ENCODE data around the gene SH3RF3.

The SH3RF3 gene

GRCh38 chr2:109404681-109405080 is 275.7 kb downstream of the SH3RF3 start:
- DNase-seq = no peak

GRCh38 chr2:109405873-109406272 is 276.9 kb downstream of the SH3RF3 start:
- DNase-seq = no peak

- DNase-seq = no peak
These were observed 277.3 kb downstream of the SH3RF3 start for GRCh38 chr2:109406301-109406700.

GRCh38 chr2:109407276-109408042 is 278.5 kb downstream of the SH3RF3 start:
- DNase-seq = no peak

- no peak for DNase-seq
These were observed 279.0 kb downstream of the SH3RF3 start for GRCh38 chr2:109408043-109408335.

GRCh38 chr2:109409321-109410038 is 280.5 kb downstream of the SH3RF3 start:
- no peak for DNase-seq

- DNase-seq = no peak
These were observed 281.2 kb downstream of the SH3RF3 start for GRCh38 chr2:109410039-109410815.

GRCh38 chr2:109411640-109412325 is 282.8 kb downstream of the SH3RF3 start:
- no peak for DNase-seq

- DNase-seq = no peak
These were observed 286.6 kb downstream of the SH3RF3 start for GRCh38 chr2:109415581-109416013.

- no peak for DNase-seq
These were observed 288.8 kb downstream of the SH3RF3 start for GRCh38 chr2:109417701-109418335.

GRCh38 chr2:109418716-109419115 is 289.7 kb downstream of the SH3RF3 start:
- DNase-seq = no peak

- DNase-seq = no peak
These were observed 290.3 kb downstream of the SH3RF3 start for GRCh38 chr2:109419171-109419756.

GRCh38 chr2:109419960-109420370 is 291.0 kb downstream of the SH3RF3 start:
- DNase-seq = no peak

GRCh38 chr2:109421101-109421500 is 292.1 kb downstream of the SH3RF3 start:
- no peak for DNase-seq

- no peak for DNase-seq
These were observed 292.6 kb downstream of the SH3RF3 start for GRCh38 chr2:109421642-109422041.

- DNase-seq = no peak
These were observed 293.2 kb downstream of the SH3RF3 start for GRCh38 chr2:109422071-109422757.

GRCh38 chr2:109422758-109423500 is 293.9 kb downstream of the SH3RF3 start:
- DNase-seq = no peak

GRCh38 chr2:109423556-109424359 is 294.8 kb downstream of the SH3RF3 start:
- DNase-seq = no peak

- DNase-seq = no peak
These were observed 296.4 kb downstream of the SH3RF3 start for GRCh38 chr2:109425411-109425810.

GRCh38 chr2:109427661-109428091 is 298.7 kb downstream of the SH3RF3 start:
- no peak for DNase-seq

Data from NCI-H1105 (cell line).